GM19438 (cell line): Measurements from ENCODE around the gene EP300.
A peak's percentile ranks its signal among the peaks of the same experiment; 100 is the strongest.
"Not testable (repeated sequence)": the region's sequence is repeated elsewhere in the genome, so short reads cannot be mapped to it uniquely, and the experiment has no call there.

Experiments used
- ATAC-seq: cut with Tn5 transposase; IDR thresholded peaks from one replicate; pipeline ENCODE4 v1.9.1; 2021; ENCODE audit warnings: low read depth; ENCODE audit not compliant: unreplicated experiment

Gene EP300

DNA sequence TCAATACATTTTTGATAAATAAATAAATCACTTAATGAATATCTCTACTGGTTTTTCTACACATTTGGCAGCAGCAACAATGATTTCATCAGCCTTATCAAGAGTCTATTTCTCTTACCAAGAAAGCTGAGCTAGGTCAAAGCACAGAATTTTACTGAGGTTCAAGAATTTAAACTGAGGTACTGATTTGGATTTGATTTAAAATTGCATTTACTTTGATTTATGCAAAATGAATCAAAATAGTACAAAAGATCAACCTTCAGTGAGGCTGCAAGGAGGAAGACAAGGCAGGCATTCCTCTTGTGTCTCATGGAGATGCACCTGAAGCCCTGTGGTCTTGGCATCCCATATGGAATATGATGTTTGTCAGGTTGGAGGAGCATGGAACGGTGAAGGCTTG, 15.5 kb upstream of the EP300 start:
- ATAC-seq: no peak

DNA sequence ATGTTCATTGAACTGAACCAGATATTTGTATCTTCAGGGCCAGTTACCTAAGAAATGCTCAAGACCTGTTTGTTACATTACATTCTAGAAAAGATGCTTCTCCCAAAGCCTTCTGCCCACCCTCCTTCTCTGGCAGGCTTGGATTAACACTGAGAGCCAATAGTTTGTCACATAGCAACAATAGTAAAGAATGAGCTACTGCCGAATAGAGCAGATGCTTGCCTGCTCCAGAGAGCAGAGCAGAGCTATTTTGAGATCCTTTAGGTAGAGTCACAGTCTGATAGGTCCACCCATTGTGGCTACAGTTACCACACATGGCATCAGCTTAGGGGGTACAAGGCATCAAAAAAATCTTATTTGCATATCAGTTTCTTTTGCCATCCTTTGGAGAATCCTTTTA, 13.5 kb upstream of the EP300 start:
- no peak for ATAC-seq

DNA sequence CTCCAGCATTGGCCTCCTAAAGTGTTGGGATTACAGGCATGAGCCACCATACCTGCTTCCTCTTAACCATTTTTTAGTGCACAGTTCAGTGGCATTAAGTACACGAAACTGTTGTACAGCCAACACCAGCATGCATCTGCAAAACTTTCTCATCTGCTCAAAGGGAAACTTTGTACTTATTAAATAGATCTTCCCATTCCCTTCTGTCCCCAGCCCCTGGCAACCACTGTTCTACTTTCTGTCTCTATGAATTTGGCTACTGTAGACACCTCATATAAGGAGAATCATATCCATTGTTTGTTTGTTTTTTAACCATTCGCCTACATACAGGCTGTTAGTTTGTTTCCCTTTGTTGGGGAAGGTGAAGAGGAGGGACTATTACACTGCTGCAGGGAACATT, 6.5 kb upstream of the EP300 start:
- no peak for ATAC-seq

DNA sequence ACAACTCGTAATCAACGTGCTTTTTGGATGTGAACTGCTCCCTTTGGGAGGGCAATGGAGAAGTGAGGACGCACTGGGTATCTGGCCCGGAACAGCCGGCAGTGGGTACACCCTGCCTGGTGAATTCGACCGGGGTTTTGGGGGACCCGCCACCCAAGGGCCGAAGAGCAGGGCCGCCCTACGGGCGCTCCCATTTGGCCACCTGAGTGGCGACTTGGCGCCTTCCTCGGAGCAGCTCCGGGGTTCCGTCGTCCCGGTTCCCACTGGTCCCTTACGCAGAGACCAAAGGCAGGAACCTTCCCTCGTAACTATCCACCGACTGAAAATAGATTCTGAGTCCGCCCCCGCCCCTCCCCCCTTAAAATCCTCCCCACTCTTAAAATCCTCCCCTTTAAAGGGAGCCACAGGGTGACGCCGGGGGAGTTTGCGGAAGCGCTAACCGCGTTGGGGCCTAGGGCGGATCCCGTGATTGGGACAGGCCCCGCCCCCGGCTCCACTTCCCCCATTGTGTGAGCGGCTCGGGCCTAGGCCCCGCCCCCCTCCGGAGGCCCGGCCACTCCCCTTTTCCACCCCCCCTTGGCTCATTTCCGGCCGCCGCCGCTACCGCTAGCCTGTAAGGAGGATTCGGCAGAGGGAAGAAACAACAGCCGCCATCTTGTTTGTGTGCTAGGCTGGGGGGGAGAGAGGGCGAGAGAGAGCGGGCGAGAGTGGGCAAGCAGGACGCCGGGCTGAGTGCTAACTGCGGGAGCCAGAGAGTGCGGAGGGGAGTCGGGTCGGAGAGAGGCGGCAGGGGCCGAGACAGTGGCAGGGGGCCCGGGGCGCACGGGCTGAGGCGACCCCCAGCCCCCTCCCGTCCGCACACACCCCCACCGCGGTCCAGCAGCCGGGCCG, 1.0 kb upstream of the EP300 start:
- peak; percentile 68 for ATAC-seq

DNA sequence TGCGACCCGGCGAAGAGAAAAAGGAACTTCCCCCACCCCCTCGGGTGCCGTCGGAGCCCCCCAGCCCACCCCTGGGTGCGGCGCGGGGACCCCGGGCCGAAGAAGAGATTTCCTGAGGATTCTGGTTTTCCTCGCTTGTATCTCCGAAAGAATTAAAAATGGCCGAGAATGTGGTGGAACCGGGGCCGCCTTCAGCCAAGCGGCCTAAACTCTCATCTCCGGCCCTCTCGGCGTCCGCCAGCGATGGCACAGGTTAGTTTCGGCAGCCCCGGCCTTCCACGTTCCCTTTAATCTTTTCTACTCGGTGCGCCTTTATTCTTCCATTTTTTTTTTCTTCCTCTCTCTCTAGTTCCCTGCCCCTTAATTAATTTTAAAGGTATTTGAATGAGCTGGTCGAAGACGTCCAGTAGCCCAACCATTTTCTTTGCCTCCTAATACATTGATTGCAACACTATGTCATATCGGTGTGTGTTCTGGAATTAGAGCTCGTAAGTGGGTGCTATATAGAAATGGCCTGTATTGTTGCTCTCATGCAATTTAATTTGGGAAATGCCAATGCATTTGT, 537 bp downstream of the EP300 start:
- ATAC-seq: no peak

DNA sequence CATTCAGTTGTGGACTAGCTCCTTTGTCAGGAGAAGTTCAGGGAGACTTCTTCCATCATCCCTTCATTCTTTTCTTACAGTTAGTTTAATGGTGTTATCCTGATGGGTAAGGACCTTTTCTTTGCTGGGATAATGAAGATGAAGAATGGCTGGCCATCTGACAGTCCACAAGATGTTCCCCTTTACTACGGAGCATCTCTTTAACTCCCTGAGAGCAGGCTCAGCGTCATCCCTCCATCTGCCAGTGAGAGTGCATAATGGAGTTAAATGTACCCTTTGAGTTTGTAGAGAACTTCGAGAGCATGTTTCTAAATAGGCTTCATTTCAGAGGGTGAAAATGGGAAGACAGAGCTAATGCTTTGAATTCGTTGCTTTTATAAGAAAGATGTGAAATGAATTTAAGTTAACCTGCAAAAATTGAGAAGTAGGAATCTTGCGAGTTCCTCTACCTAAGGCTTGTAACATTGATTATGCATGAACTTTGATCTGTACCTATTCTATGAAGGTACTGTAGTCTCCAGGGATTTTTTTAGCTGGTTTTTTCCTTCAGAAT, 1.7 kb downstream of the EP300 start:
- no peak for ATAC-seq

DNA sequence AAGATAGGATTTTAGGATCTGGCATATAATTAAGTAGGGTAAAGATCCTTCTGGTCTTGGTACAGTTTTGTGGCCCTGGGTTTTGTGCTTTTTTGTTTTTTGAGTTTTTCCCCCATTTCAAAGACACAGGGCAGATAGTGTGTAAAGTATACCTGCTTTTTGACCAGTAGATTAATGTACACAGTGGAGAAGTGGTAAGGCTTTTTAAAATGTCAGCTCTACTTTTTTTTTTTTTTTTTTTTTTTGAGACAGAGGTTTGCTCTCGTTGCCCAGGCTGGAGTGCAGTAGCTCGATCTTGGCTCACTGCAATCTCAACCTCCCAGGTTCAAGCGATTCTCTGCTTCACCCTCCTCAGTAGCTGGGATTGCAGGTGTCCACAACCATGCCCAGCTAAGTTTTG, 4.0 kb downstream of the EP300 start:
- no peak for ATAC-seq

DNA sequence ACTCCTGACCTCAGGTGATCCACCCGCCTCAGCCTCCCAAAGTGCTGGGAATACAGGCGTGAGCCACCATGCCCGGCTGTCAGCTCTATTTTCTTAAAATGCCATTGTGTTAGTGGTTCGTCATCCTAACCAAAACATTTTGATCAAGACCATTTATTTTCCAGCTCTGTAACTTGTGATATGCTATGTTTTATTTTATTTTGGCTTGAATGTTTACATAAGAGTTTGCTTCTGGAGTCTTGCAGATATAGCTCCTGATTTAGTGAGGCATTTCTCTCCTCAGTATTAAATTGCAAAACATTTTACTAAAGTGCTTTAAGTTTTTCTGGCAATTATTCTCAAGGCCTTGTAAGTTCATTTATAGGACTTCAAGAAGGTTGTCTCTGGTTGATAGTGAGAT, 4.4 kb downstream of the EP300 start:
- no peak for ATAC-seq

DNA sequence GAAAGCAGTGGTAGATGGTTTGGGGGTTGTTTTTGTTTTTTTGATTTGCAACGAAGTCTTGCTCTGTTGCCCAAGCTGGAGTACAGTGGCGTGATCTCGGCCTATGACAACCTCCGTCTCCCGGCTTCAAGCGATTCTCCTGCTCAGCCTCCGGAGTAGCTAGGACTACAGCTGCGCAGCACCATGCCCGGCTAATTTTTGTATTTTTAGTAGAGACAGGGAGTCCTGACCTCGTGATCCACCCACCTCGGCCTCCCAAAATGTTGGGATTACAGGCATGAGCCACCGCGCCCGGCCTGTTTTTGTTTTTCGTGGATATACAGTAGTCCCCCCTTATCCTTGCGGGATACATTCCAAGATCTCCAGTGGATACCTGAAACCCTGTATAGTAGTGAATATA, 6.6 kb downstream of the EP300 start:
- ATAC-seq: no peak

DNA sequence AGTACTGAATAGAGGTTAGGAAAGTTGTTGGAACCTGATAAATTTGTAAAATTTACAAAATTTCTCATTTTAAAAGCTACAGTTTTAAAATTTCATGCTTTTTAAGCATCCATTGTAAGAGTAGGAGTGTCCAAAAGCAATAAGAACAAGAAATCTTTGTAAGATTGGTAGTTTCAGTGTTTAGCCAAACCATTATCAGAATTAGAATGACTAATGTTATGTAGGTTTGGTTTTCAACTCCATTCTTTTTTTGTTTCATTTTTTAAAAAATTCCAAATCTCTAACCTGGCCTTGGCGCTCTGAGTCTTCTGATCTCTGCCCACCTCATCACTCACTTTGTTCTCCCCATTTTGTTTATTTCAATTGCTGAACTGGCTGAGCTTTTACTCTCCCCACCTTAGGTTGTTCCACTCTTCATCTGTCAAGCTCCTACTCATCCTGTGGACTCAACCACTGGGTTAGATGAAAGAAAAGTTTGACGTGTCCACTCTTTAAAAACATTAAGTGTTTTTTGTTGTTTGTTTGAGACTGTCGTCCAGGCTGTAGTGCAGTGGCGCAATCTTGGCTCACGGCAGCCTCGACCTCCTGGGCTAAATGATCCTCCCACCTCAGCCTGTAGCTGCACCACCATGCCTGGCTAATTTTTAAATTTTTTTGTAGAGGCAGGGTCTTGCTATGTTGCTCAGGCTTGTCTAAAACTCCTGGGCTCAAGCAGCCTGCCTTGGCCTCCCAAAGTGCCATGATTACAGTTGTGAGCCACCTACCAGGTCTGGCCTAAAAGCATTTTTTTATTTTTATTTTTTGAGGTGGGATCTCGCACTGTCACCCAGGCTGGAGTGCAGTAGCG, 14.0 kb downstream of the EP300 start:
- ATAC-seq: no peak

DNA sequence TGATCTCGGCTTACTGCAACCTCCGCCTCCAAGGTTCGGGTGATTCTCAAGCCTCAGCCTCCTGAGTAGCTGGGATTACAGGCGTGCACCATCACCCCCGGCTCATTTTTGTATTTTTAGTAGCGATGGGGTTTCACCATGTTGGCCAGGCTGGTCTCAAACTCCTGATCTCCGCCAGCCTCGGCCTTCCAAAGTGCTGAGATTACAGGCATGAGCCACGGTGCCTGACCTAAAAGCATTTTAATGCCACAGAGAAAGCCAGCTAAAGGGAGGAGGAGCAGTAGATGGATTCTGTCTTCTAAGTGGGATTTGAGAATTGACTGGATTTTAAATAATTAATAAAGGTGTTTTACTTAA, 14.6 kb downstream of the EP300 start:
- ATAC-seq: not testable (repeated sequence)

DNA sequence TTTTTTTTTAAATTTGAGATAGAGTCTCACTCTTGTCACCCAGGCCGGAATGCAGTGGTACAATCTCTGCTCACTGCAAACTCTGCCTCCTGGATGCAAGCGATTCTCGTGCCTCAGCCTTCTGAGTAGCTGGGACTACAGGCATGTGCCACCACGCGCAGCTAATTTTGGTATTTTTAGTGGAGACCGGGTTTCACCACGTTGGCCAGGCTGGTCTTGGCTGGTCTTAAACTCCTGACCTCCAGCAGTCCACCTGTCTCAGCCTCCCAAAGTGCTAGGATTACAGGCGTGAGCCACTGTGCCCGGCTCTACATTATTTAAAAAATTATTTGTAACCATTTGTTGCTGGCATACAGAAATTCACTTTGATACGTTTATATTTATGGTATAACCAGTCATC, 18.6 kb downstream of the EP300 start:
- ATAC-seq: no peak

DNA sequence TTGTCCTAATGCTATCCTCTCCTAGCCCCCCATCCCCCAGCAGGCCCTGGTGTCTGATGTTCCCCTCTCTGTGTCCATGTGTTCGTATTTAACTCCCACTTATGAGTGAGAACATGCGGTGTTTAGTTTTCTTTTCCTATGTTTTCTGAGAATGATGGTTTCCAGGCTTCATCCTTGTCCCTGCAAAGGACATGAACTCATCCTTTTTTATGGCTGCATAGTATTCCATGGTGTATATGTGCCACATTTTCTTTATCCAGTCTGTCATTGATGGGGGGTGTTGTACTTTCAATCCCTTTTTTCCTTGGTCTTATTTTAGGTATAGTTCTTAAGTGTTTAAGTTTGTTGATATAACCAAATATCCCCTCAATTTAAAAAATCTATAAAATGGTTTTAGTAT, 23.9 kb downstream of the EP300 start:
- ATAC-seq: no peak

DNA sequence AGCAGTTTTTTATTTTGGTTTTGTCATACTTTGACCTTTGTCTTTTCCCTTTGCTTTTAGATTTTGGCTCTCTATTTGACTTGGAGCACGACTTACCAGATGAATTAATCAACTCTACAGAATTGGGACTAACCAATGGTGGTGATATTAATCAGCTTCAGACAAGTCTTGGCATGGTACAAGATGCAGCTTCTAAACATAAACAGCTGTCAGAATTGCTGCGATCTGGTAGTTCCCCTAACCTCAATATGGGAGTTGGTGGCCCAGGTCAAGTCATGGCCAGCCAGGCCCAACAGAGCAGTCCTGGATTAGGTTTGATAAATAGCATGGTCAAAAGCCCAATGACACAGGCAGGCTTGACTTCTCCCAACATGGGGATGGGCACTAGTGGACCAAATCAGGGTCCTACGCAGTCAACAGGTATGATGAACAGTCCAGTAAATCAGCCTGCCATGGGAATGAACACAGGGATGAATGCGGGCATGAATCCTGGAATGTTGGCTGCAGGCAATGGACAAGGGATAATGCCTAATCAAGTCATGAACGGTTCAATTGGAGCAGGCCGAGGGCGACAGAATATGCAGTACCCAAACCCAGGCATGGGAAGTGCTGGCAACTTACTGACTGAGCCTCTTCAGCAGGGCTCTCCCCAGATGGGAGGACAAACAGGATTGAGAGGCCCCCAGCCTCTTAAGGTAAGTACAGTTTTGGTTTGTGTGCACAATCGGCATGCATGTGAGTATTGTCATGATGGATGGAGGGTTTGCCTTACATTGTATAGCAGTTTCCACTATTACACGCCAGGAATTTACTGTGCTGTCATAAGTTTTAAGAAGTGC, 25.0 kb downstream of the EP300 start:
- ATAC-seq: no peak

DNA sequence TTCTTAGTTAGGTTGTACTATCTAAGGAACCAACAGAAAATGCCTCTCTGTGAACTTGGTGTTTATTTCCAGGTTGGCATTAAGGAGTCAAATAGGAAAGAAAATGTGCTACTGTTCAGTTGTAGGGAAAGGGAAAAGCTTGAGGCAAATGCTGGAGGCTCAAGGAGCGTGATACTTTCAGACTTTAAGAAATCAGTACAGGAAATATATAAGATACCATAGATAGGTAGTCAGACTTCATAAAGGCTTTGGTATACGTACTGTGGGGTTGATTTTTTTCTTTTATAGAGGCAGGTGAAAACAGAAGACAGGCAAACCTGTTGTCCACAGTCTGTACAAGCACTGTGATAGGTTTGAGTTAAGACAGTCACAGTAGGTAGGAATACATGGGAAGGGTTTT, 30.8 kb downstream of the EP300 start:
- ATAC-seq: no peak

DNA sequence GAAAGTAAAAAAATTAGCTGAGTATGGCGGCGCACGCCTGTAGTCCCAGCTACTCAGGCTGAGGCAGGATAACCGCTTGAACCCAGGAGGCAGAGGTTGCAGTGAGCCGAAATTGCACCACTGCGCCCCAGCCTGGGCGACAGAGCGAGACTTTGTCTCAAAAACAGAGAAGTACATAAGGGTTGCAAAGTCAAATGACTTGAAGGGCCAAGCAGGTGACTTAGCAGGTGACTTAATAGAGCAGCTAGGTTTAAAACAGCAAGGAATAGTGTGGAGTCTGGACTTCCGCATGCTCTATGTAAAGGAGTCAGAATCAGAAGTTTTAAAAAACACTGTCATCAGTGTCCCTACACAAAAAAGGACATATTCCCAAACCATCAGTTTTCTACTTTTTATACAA, 31.7 kb downstream of the EP300 start:
- no peak for ATAC-seq

DNA sequence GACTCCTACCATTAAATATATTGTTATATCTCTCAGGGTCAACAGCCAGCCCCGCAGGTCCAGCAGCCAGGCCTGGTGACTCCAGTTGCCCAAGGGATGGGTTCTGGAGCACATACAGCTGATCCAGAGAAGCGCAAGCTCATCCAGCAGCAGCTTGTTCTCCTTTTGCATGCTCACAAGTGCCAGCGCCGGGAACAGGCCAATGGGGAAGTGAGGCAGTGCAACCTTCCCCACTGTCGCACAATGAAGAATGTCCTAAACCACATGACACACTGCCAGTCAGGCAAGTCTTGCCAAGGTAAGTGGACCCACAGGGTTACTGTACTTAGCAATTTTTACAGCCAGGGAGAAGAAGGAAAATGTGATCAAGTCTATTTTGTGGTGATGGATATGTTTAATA, 35.1 kb downstream of the EP300 start:
- ATAC-seq: no peak

DNA sequence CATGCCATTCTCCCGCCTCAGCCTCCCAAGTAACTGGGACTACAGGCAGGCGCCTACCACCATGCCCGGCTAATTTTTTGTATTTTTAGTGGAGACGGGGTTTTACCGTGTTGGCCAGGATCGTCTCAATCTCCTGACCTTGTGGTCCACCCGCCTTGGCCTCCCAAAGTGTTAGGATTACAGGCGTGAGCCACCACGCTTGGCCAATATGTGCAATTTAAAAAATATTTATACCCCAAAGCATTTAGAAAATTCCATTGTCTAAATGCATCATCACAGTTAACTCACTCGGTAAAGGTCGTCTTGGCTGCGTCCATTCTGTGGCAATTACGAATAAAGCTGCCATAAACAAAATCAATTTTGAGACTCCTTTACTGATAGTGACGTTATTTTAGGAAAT, 36.2 kb downstream of the EP300 start:
- no peak for ATAC-seq

DNA sequence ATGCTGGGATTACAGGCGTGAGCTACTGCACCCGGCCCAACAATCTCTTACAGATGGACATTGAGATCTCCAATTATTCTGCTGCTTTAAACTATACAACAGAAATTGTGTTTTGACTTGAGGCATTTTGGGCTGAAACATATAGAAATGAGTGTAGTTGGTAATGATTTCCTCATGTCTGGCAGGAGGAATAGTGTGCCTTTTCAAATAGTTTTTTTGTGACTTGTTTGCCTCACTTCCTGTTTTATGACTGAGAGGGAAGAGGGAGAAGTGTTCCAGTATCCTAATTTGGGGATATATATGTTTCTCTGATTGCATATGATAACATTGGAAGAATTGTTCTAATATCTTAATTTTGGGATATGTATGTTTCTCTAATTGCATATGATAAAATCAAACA, 40.2 kb downstream of the EP300 start:
- no peak for ATAC-seq

DNA sequence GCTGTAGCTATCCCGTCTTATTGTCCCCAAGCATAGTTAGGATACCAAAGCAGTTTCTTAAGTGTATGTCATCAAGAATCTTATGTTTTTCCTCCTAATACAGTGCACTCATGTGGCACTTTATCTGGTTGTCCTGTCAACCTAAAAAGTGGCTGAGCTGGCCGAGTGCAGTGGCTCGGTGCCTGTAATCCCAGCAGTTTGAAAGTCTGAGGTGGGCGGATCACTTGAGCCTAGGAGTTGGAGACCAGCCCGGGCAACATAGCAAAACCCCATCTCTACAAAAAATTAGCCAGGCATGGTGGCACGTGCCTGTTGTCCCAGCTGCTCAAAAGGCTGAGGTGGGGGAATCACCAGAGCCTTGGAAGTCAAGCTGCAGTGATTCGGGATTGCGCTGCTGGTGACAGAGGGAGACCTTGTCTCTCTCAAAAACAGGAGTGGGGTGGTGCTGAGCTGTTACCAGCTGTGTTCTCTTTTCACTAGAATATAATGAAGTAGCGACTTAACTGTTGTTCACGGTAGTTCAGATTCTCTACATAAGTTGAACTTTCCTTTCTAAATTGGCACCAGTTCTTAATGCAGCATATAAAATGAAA, 48.1 kb downstream of the EP300 start:
- no peak for ATAC-seq
